GM12892 (cell line): ENCODE results near the gene KISS1R.

Experiments
- POLR2A ChIP-seq: IDR thresholded peaks from 2 replicates; pipeline ENCODE4 v1.6.1; 2011; ENCODE audit warnings: low read depth, low read length, control low read depth
- POLR2AphosphoS5 ChIP-seq: IDR thresholded peaks from 2 replicates; pipeline ENCODE4 v1.6.1; 2011; ENCODE audit warnings: low read depth, low read length, control low read depth

- TF ChIP-seq POLR2A, result no peak; the same call in 1 of the 2 replicates
- no peak for TF ChIP-seq POLR2AphosphoS5
Observed at GRCh38 chr19:927780-928401, 10.8 kb downstream of the KISS1R start.
